Activated CD4-positive, alpha-beta memory T cell treated with anti-CD3 and anti-CD28 coated beads for 36 hours (primary cell): ENCODE measurements around the gene TLDC2. TPM values are rescaled to one million over a fixed set of nuclear protein-coding genes. Genes with fewer than 3 reads are reported as not detected.
"Not testable (repeated sequence)": the region's sequence is repeated elsewhere in the genome, so short reads cannot be mapped to it uniquely, and the experiment has no call there.

ENCODE experiments used
- CTCF ChIA-PET: fragments of 350-600 bp; sonication (Branson Sonifier 250); formaldehyde crosslinking; loops from one replicate; lab custom pipeline; 2021; ENCODE audit warnings: antibody characterized with exemption, inconsistent platforms; lab: Charles Lee
- POLR2A ChIA-PET: fragments of 350-600 bp; sonication (Branson Sonifier 250); formaldehyde crosslinking; loops from one replicate; lab custom pipeline; 2021; ENCODE audit warnings: antibody characterized with exemption; lab: Charles Lee
- DNase-seq: peaks from one replicate; pipeline ENCODE4 v3.0.0-alpha.2; 2020
- H3K27ac Mint-ChIP-seq: one replicate; pipeline ENCODE4 v1.8.0; 2021; ENCODE audit warnings: mixed read lengths
- H3K27me3 Mint-ChIP-seq: one replicate; pipeline ENCODE4 v1.8.0; 2021; ENCODE audit warnings: mixed read lengths
- H3K36me3 Mint-ChIP-seq: one replicate; pipeline ENCODE4 v1.8.0; 2021; ENCODE audit warnings: mixed read lengths
- H3K4me1 Mint-ChIP-seq: one replicate; pipeline ENCODE4 v1.8.0; 2021; ENCODE audit warnings: low read depth, mixed read lengths
- H3K4me3 Mint-ChIP-seq: one replicate; pipeline ENCODE4 v1.8.0; 2021; ENCODE audit warnings: mild to moderate bottlenecking, mixed read lengths
- H3K9me3 Mint-ChIP-seq: one replicate; pipeline ENCODE4 v1.8.0; 2021; ENCODE audit warnings: mixed read lengths
- intact Hi-C: fragments of 100-400 bp; cut with micrococcal nuclease; formaldehyde crosslinking; loops from one replicate; pipeline ENCODE4 v1.15.1; 2023
- total RNA-seq, 2 experiments: library from RNA; stranded (reverse); gene quantifications; one replicate each; pipeline ENCODE4 v1.2.3, GENCODE V29; 2021

Gene TLDC2
- total RNA-seq, 2 experiments from 2014 or later = not detected

GRCh38 chr20:36862857-36863668, 12.9 kb upstream of the TLDC2 start:
- Mint-ChIP-seq H3K36me3 (no peaks in the 10 kb centered on the region), H3K4me1 (peaks cover 3% of the 10 kb centered on the region), H3K27ac (no peak overlapping the region), H3K4me3 (no peak overlapping the region), H3K9me3 (no peaks in the 10 kb centered on the region), H3K27me3 (peaks cover 23% of the 10 kb centered on the region)
- ChIA-PET POLR2A (interaction anchor here (0.9 to 1.6 kb wide), 2 partner anchors 27 to 233 kb away, joined by 3 to 6 read pairs; partner anchors contain the start of gene RBL1), CTCF (interaction anchor here (0.5 to 1.4 kb wide), 8 partner anchors 27 to 257 kb away, joined by 3 to 4 read pairs (median 3); partner anchors contain the start of genes RAB5IF and SLA2)
- no peak for DNase-seq
- intact Hi-C loops = no loop called here

- POLR2A ChIA-PET = no interaction called here
- intact Hi-C loops = no loop called here
- no peaks in the 10 kb centered on the region for H3K36me3 Mint-ChIP-seq
- no peak for DNase-seq
- peak overlapping the region; percentile 40 for H3K27ac Mint-ChIP-seq
- CTCF ChIA-PET = interaction anchor here (1.1 kb wide), 1 partner anchor 91 kb away, joined by 6 read pairs; the partner anchor contains the start of gene DSN1
- H3K9me3 Mint-ChIP-seq = no peaks in the 10 kb centered on the region
- peaks cover 3% of the 10 kb centered on the region for H3K4me1 Mint-ChIP-seq
- peaks cover 23% of the 10 kb centered on the region for H3K27me3 Mint-ChIP-seq
- peak overlapping the region; percentile 3 for H3K4me3 Mint-ChIP-seq
Measured at GRCh38 chr20:36865076-36865860, 10.7 kb upstream of the TLDC2 start.

GRCh38 chr20:36865861-36866149, 10.1 kb upstream of the TLDC2 start:
- Mint-ChIP-seq H3K36me3 (no peaks in the 10 kb centered on the region), H3K4me1 (peaks cover 3% of the 10 kb centered on the region), H3K9me3 (no peaks in the 10 kb centered on the region), H3K27ac (no peak overlapping the region), H3K4me3 (no peak overlapping the region), H3K27me3 (peaks cover 23% of the 10 kb centered on the region)
- intact Hi-C loops = no loop called here
- DNase-seq = no peak
- CTCF ChIA-PET = no interaction called here
- POLR2A ChIA-PET = no interaction called here

GRCh38 chr20:36866164-36866563, 9.8 kb upstream of the TLDC2 start:
- peaks cover 3% of the 10 kb centered on the region for H3K4me1 Mint-ChIP-seq
- ChIA-PET POLR2A (no interaction called here), CTCF (no interaction called here)
- H3K27ac Mint-ChIP-seq = no peak overlapping the region
- H3K36me3 Mint-ChIP-seq = no peaks in the 10 kb centered on the region
- intact Hi-C loops = no loop called here
- peaks cover 23% of the 10 kb centered on the region for H3K27me3 Mint-ChIP-seq
- no peak overlapping the region for H3K4me3 Mint-ChIP-seq
- DNase-seq = no peak
- H3K9me3 Mint-ChIP-seq = no peaks in the 10 kb centered on the region

- no peak overlapping the region for H3K27ac Mint-ChIP-seq
- ChIA-PET CTCF (no interaction called here), POLR2A (no interaction called here)
- no peak for DNase-seq
- no peaks in the 10 kb centered on the region for H3K9me3 Mint-ChIP-seq
- no peaks in the 10 kb centered on the region for H3K36me3 Mint-ChIP-seq
- no peak overlapping the region for H3K4me3 Mint-ChIP-seq
- H3K4me1 Mint-ChIP-seq = peaks cover 3% of the 10 kb centered on the region
- intact Hi-C loops = no loop called here
- peaks cover 19% of the 10 kb centered on the region for H3K27me3 Mint-ChIP-seq
Measured at GRCh38 chr20:36866681-36867495, 9.1 kb upstream of the TLDC2 start.

- Mint-ChIP-seq H3K4me1 (peaks cover 3% of the 10 kb centered on the region), H3K4me3 (no peak overlapping the region), H3K9me3 (no peaks in the 10 kb centered on the region), H3K27ac (no peak overlapping the region), H3K36me3 (no peaks in the 10 kb centered on the region), H3K27me3 (no peaks in the 10 kb centered on the region)
- intact Hi-C loops = no loop called here
- no peak for DNase-seq
- ChIA-PET CTCF (interaction anchor here (0.6 to 1.8 kb wide), 3 partner anchors 15 to 64 kb away, joined by 3 to 5 read pairs (median 5); no protein-coding TSS in a partner anchor), POLR2A (no interaction called here)
Measured at GRCh38 chr20:36871640-36872570, 4.0 kb upstream of the TLDC2 start.

GRCh38 chr20:36872852-36873251, 3.1 kb upstream of the TLDC2 start:
- Mint-ChIP-seq H3K27me3 (no peaks in the 10 kb centered on the region), H3K36me3 (no peaks in the 10 kb centered on the region), H3K27ac (no peak overlapping the region), H3K4me3 (no peak overlapping the region), H3K9me3 (no peaks in the 10 kb centered on the region), H3K4me1 (peaks cover 3% of the 10 kb centered on the region)
- intact Hi-C loops = no loop called here
- ChIA-PET POLR2A (interaction anchor here (0.6 kb wide), 1 partner anchor 26 kb away, joined by 4 read pairs; no protein-coding TSS in a partner anchor), CTCF (interaction anchor here (1.3 to 1.8 kb wide), 2 partner anchors 14 to 65 kb away, joined by 3 to 5 read pairs; no protein-coding TSS in a partner anchor)
- DNase-seq = no peak

- no peaks in the 10 kb centered on the region for H3K9me3 Mint-ChIP-seq
- peaks cover 3% of the 10 kb centered on the region for H3K4me1 Mint-ChIP-seq
- H3K36me3 Mint-ChIP-seq = no peaks in the 10 kb centered on the region
- intact Hi-C loops = no loop called here
- ChIA-PET CTCF (no interaction called here), POLR2A (interaction anchor here (0.6 kb wide), 1 partner anchor 26 kb away, joined by 4 read pairs; no protein-coding TSS in a partner anchor)
- DNase-seq = no peak
- H3K27ac Mint-ChIP-seq = no peak overlapping the region
- H3K27me3 Mint-ChIP-seq = no peaks in the 10 kb centered on the region
- no peak overlapping the region for H3K4me3 Mint-ChIP-seq
Measured at GRCh38 chr20:36873498-36874189, 2.3 kb upstream of the TLDC2 start.

- H3K36me3 Mint-ChIP-seq, H3K9me3 Mint-ChIP-seq, POLR2A ChIA-PET, intact Hi-C loops, H3K27ac Mint-ChIP-seq, DNase-seq, H3K27me3 Mint-ChIP-seq, H3K4me3 Mint-ChIP-seq, H3K4me1 Mint-ChIP-seq: not testable (repeated sequence)
- CTCF ChIA-PET = interaction anchor here (1.4 kb wide), 1 partner anchor 66 kb away, joined by 3 read pairs; no protein-coding TSS in a partner anchor
Measured at GRCh38 chr20:36875093-36875492, 845 bp upstream of the TLDC2 start.

- ChIA-PET CTCF (no interaction called here), POLR2A (no interaction called here)
- peaks cover 4% of the 10 kb centered on the region for H3K4me1 Mint-ChIP-seq
- intact Hi-C loops = no loop called here
- H3K27me3 Mint-ChIP-seq = no peaks in the 10 kb centered on the region
- DNase-seq = no peak
- H3K36me3 Mint-ChIP-seq = no peaks in the 10 kb centered on the region
- no peak overlapping the region for H3K27ac Mint-ChIP-seq
- no peaks in the 10 kb centered on the region for H3K9me3 Mint-ChIP-seq
- no peak overlapping the region for H3K4me3 Mint-ChIP-seq
Measured at GRCh38 chr20:36876473-36876833, 515 bp downstream of the TLDC2 start.
